AG09309 (cell line): ENCODE data around the gene ARFGEF2.

Experiments
- DNase-seq: peaks from one replicate; pipeline ENCODE4 v3.0.0-alpha.2; 2010; ENCODE audit warnings: low read depth
- H3K4me3 ChIP-seq: 2 replicates; pipeline ENCODE4 v1.5.1; 2011; ENCODE audit warnings: mild to moderate bottlenecking, low read depth, low read length, moderate library complexity; ENCODE audit not compliant: control insufficient read depth
- TF ChIP-seq, protein P1 (sequence below): IDR thresholded peaks from 2 replicates; pipeline ENCODE4 v1.5.1; 2011; ENCODE audit warnings: mild to moderate bottlenecking, low read depth, low read length, inconsistent platforms; ENCODE audit not compliant: insufficient read depth, control insufficient read depth; ENCODE audit errors: missing control alignments

ARFGEF2 gene

GRCh38 chr20:48898896-48899530, 22.5 kb upstream of the ARFGEF2 start:
- no peak for DNase-seq
- H3K4me3 ChIP-seq: no peak overlapping the region
- TF ChIP-seq, protein P1, sequence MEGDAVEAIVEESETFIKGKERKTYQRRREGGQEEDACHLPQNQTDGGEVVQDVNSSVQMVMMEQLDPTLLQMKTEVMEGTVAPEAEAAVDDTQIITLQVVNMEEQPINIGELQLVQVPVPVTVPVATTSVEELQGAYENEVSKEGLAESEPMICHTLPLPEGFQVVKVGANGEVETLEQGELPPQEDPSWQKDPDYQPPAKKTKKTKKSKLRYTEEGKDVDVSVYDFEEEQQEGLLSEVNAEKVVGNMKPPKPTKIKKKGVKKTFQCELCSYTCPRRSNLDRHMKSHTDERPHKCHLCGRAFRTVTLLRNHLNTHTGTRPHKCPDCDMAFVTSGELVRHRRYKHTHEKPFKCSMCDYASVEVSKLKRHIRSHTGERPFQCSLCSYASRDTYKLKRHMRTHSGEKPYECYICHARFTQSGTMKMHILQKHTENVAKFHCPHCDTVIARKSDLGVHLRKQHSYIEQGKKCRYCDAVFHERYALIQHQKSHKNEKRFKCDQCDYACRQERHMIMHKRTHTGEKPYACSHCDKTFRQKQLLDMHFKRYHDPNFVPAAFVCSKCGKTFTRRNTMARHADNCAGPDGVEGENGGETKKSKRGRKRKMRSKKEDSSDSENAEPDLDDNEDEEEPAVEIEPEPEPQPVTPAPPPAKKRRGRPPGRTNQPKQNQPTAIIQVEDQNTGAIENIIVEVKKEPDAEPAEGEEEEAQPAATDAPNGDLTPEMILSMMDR: no peak

DNA sequence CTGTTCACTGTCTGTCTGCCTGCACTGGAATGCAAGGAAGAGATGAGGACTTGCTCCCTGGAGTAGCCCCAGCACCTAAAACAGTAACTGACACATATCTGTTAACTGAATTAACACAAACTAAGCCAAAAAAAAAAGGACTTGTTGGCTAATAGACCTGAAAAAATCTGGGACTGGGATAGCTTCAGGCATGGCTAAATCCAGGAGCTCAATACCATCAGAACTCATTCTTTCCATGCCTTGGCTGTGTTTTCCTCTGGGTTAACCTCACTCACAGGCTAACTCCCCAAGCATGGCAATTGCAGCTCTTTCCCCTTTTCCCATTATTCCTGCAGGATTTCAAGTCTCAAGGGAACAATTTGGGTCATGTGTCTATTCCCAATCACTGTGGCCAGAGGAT, 21.6 kb upstream of the ARFGEF2 start:
- H3K4me3 ChIP-seq: no peak overlapping the region
- TF ChIP-seq, protein P1: no peak
- DNase-seq: no peak

- H3K4me3 ChIP-seq: no peak overlapping the region
- TF ChIP-seq, protein P1: no peak
- no peak for DNase-seq
Observed at GRCh38 chr20:48901326-48901725, 20.2 kb upstream of the ARFGEF2 start.

GRCh38 chr20:48903705-48904104, 17.8 kb upstream of the ARFGEF2 start:
- TF ChIP-seq, protein P1: no peak
- no peak for DNase-seq
- H3K4me3 ChIP-seq: no peak overlapping the region

DNA sequence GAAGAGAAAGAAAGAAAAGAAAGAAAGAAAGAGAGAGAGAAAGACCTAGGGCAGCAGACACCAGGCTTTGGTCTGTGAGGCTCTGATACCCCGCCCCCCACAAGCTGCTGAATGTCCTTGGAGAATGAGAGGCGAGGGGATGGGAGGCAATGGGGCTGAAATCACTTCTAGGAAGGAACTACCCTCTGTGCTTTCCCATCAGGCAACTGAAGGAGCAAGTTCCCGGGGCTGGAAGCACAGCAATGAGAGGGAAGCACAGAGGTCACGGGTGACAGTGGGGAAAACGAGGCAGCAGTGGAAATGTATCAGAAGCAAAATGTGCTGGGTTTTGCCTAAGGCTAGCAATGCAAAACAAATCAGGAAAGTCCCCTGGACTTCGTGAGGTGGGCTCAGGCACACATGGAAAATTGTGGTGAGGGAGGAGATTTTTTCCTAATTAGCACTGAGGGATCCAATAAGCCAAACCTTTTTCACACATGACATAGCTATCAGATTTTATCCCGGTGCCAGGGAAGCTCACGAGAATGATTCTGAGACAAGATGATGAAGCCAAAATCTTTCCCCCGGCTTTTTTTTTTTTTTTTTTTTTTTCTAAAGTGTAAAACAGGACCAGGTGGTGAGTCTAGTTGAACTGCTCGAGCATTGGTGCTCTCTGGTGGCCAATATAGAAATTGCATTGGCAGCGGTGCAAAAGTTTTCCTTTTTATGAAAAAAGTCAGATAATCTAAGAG, 16.8 kb upstream of the ARFGEF2 start:
- no peak for DNase-seq
- TF ChIP-seq, protein P1: peak; percentile 74
- H3K4me3 ChIP-seq: no peak overlapping the region

DNA sequence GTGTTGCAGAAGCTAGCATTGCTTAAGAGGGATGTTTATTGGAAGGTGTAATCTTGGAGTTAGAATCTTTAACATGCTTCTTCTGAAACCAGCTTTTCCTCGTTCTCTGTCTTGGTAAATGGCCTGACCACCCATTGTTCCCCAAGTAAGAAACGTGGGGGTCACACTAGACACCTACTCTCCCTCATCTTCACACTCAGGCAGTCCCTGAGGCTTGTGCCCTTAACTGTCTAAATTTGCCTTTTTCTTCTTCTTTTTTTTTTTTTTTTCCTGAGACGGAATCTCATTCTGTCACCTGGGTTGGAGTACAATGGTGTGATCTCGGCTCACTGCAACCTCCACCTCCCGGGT, 16.2 kb upstream of the ARFGEF2 start:
- DNase-seq: no peak
- H3K4me3 ChIP-seq: no peak overlapping the region
- TF ChIP-seq, protein P1: no peak
